ENCODE measurements around the gene ZNF598. TPM values are rescaled to one million over a fixed set of nuclear protein-coding genes. Genes with fewer than 3 reads are reported as not detected.

The ZNF598 gene
- total RNA-seq, 1 donor from 2014 or later = 52.7 TPM

GRCh38 chr16:2047330-2048115 lies 37.9 kb upstream of the ZNF598 start, which contains the start of the genes NTHL1 and TSC2:
TSS of gene NTHL1 (minus strand) at chr16:2047834. CDS start at chr16:2047823, 11 bp downstream.
TSS of gene TSC2 (plus strand) at chr16:2047985. CDS start at chr16:2048616, 631 bp downstream.
- peak; percentile 92 to 96 for DNase-seq (ENCODE audit: low spot score in 2 of 2, unreplicated experiment in 2 of 2)
- Mint-ChIP-seq H3K4me3 (peak within 1 kb of the TSS; percentile 89), H3K27ac (peak within 1 kb of the TSS; percentile 57), H3K4me1 (peaks cover 21% of the 10 kb centered on the region), H3K36me3 (peaks cover 7% of the 10 kb centered on the region), H3K27me3 (ENCODE audit: low read depth) (no peaks in the 10 kb centered on the region), H3K9me3 (no peaks in the 10 kb centered on the region)
- TF ChIP-seq CTCF (IDR thresholded peaks at IDR 0.05; ENCODE audit: unreplicated experiment) = peak; percentile 72

- H3K4me3 Mint-ChIP-seq = peak overlapping the region; percentile 84
- peak overlapping the region; percentile 49 for H3K27ac Mint-ChIP-seq
- H3K4me1 Mint-ChIP-seq = peaks cover 21% of the 10 kb centered on the region
- no peak for TF ChIP-seq CTCF (IDR thresholded peaks at IDR 0.05; ENCODE audit: unreplicated experiment)
- no peak for DNase-seq (ENCODE audit: low spot score in 2 of 2, unreplicated experiment in 2 of 2)
- H3K9me3 Mint-ChIP-seq = no peaks in the 10 kb centered on the region
- H3K36me3 Mint-ChIP-seq = peaks cover 7% of the 10 kb centered on the region
- H3K27me3 Mint-ChIP-seq (ENCODE audit: low read depth) = no peaks in the 10 kb centered on the region
These were observed 37.3 kb upstream of the ZNF598 start for GRCh38 chr16:2046893-2047329.

- no peak overlapping the region for H3K27ac Mint-ChIP-seq
- H3K4me1 Mint-ChIP-seq = peaks cover 21% of the 10 kb centered on the region
- no peak for TF ChIP-seq CTCF (IDR thresholded peaks at IDR 0.05; ENCODE audit: unreplicated experiment)
- peak overlapping the region; percentile 84 for H3K4me3 Mint-ChIP-seq
- H3K27me3 Mint-ChIP-seq (ENCODE audit: low read depth) = no peaks in the 10 kb centered on the region
- peaks cover 5% of the 10 kb centered on the region for H3K36me3 Mint-ChIP-seq
- H3K9me3 Mint-ChIP-seq = no peaks in the 10 kb centered on the region
- no peak for DNase-seq (ENCODE audit: low spot score in 2 of 2, unreplicated experiment in 2 of 2)
These were observed 36.6 kb upstream of the ZNF598 start for GRCh38 chr16:2045965-2046892.

GRCh38 chr16:2044541-2044940 lies 34.9 kb upstream of the ZNF598 start:
- Mint-ChIP-seq H3K4me3 (no peak overlapping the region), H3K27ac (no peak overlapping the region)
- no peak for TF ChIP-seq CTCF (IDR thresholded peaks at IDR 0.05; ENCODE audit: unreplicated experiment)

GRCh38 chr16:2043667-2044451 lies 34.2 kb upstream of the ZNF598 start:
- no peaks in the 10 kb centered on the region for H3K27me3 Mint-ChIP-seq (ENCODE audit: low read depth)
- TF ChIP-seq CTCF (IDR thresholded peaks at IDR 0.05; ENCODE audit: unreplicated experiment) = no peak
- DNase-seq (ENCODE audit: low spot score in 2 of 2, unreplicated experiment in 2 of 2) = no peak
- peaks cover 2% of the 10 kb centered on the region for H3K36me3 Mint-ChIP-seq
- H3K4me3 Mint-ChIP-seq = no peak overlapping the region
- peaks cover 27% of the 10 kb centered on the region for H3K4me1 Mint-ChIP-seq
- H3K9me3 Mint-ChIP-seq = no peaks in the 10 kb centered on the region
- no peak overlapping the region for H3K27ac Mint-ChIP-seq

More at GRCh38 chr16:2044541-2044940, 34.9 kb upstream of the ZNF598 start:
- no peaks in the 10 kb centered on the region for H3K9me3 Mint-ChIP-seq
- H3K36me3 Mint-ChIP-seq = peaks cover 2% of the 10 kb centered on the region
- H3K4me1 Mint-ChIP-seq = peaks cover 23% of the 10 kb centered on the region
- no peak for DNase-seq (ENCODE audit: low spot score in 2 of 2, unreplicated experiment in 2 of 2)
- H3K27me3 Mint-ChIP-seq (ENCODE audit: low read depth) = no peaks in the 10 kb centered on the region

Data from mesothelial cell of epicardium (in vitro differentiated cells).